ENCODE measurements around the gene ROR1.

- TF ChIP-seq CTCF (IDR thresholded peaks at IDR 0.05 in 2 of 3, conservative IDR thresholded peaks at IDR 0.05 in 1 of 3; ENCODE audit: borderline replicate concordance in 1 of 3, insufficient read depth in 1 of 3, low read depth in 2 of 3, low read length in 2 of 3) (no peak), ZNF274 (IDR thresholded peaks at IDR 0.05; ENCODE audit: low read depth, low read length) (no peak), EZH2phosphoT487 (IDR thresholded peaks at IDR 0.05; ENCODE audit: borderline replicate concordance) (no peak), CEBPB (IDR thresholded peaks at IDR 0.05; ENCODE audit: low read depth) (no peak), POLR2AphosphoS5 (IDR thresholded peaks at IDR 0.05; ENCODE audit: low read depth, low read length) (no peak), TCF7L2 (IDR thresholded peaks at IDR 0.05; ENCODE audit: borderline replicate concordance, extremely low read depth, insufficient read depth, insufficient read length) (no peak), POLR2A (IDR thresholded peaks at IDR 0.05; ENCODE audit: borderline replicate concordance, extremely low read depth, insufficient read depth, insufficient read length) (no peak)
- TF ChIP-seq, protein P1, sequence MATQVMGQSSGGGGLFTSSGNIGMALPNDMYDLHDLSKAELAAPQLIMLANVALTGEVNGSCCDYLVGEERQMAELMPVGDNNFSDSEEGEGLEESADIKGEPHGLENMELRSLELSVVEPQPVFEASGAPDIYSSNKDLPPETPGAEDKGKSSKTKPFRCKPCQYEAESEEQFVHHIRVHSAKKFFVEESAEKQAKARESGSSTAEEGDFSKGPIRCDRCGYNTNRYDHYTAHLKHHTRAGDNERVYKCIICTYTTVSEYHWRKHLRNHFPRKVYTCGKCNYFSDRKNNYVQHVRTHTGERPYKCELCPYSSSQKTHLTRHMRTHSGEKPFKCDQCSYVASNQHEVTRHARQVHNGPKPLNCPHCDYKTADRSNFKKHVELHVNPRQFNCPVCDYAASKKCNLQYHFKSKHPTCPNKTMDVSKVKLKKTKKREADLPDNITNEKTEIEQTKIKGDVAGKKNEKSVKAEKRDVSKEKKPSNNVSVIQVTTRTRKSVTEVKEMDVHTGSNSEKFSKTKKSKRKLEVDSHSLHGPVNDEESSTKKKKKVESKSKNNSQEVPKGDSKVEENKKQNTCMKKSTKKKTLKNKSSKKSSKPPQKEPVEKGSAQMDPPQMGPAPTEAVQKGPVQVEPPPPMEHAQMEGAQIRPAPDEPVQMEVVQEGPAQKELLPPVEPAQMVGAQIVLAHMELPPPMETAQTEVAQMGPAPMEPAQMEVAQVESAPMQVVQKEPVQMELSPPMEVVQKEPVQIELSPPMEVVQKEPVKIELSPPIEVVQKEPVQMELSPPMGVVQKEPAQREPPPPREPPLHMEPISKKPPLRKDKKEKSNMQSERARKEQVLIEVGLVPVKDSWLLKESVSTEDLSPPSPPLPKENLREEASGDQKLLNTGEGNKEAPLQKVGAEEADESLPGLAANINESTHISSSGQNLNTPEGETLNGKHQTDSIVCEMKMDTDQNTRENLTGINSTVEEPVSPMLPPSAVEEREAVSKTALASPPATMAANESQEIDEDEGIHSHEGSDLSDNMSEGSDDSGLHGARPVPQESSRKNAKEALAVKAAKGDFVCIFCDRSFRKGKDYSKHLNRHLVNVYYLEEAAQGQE (IDR thresholded peaks at IDR 0.05; ENCODE audit: low read depth), result no peak
- TF ChIP-seq, protein P2, sequence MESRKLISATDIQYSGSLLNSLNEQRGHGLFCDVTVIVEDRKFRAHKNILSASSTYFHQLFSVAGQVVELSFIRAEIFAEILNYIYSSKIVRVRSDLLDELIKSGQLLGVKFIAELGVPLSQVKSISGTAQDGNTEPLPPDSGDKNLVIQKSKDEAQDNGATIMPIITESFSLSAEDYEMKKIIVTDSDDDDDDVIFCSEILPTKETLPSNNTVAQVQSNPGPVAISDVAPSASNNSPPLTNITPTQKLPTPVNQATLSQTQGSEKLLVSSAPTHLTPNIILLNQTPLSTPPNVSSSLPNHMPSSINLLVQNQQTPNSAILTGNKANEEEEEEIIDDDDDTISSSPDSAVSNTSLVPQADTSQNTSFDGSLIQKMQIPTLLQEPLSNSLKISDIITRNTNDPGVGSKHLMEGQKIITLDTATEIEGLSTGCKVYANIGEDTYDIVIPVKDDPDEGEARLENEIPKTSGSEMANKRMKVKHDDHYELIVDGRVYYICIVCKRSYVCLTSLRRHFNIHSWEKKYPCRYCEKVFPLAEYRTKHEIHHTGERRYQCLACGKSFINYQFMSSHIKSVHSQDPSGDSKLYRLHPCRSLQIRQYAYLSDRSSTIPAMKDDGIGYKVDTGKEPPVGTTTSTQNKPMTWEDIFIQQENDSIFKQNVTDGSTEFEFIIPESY (IDR thresholded peaks at IDR 0.05; ENCODE audit: extremely low read depth, insufficient replicate concordance, low read length), result no peak
Measured at GRCh38 chr1:64122588-64122987, 348.8 kb downstream of the ROR1 start.

All from HCT116 (cell line).